IPS DF 6.9 (cell line): ENCODE data around the gene CYTH3.

ENCODE experiments used
- DNase-seq: peaks from one replicate; pipeline ENCODE4 v3.0.0-alpha.2; 2013; ENCODE audit warnings: low read depth, low spot score
- H3K27ac ChIP-seq: one replicate; pipeline ENCODE4 v1.5.1; 2013; ENCODE audit warnings: low read length, control low read depth
- H3K27me3 ChIP-seq: 2 replicates; pipeline ENCODE4 v1.6.1; 2013; ENCODE audit warnings: mild to moderate bottlenecking, low read length; ENCODE audit not compliant: control insufficient read depth, insufficient read depth
- H3K36me3 ChIP-seq: 2 replicates; pipeline ENCODE4 v1.6.1; 2013; ENCODE audit warnings: low read length; ENCODE audit not compliant: control insufficient read depth, insufficient read depth
- H3K4me1 ChIP-seq: 2 replicates; pipeline ENCODE4 v1.6.1; 2013; ENCODE audit warnings: low read length; ENCODE audit not compliant: control insufficient read depth, insufficient read depth
- H3K4me3 ChIP-seq: 2 replicates; pipeline ENCODE4 v1.5.1; 2013; ENCODE audit warnings: mild to moderate bottlenecking, low read length
- H3K9me3 ChIP-seq: 2 replicates; pipeline ENCODE4 v1.6.1; 2013; ENCODE audit warnings: low read length, inconsistent platforms; ENCODE audit not compliant: control insufficient read depth, insufficient read depth
- WGBS: extraction: QIAGEN DNeasy Blood & Tissue Kit; methylation state at CpG from one replicate; pipeline ENCODE4 v1.1.7; 2013; ENCODE audit warnings: mixed read lengths, missing lambda C conversion rate; ENCODE audit not compliant: insufficient read length, insufficient coverage; 5-methylcytosine and 5-hydroxymethylcytosine counted together

Gene CYTH3

DNA sequence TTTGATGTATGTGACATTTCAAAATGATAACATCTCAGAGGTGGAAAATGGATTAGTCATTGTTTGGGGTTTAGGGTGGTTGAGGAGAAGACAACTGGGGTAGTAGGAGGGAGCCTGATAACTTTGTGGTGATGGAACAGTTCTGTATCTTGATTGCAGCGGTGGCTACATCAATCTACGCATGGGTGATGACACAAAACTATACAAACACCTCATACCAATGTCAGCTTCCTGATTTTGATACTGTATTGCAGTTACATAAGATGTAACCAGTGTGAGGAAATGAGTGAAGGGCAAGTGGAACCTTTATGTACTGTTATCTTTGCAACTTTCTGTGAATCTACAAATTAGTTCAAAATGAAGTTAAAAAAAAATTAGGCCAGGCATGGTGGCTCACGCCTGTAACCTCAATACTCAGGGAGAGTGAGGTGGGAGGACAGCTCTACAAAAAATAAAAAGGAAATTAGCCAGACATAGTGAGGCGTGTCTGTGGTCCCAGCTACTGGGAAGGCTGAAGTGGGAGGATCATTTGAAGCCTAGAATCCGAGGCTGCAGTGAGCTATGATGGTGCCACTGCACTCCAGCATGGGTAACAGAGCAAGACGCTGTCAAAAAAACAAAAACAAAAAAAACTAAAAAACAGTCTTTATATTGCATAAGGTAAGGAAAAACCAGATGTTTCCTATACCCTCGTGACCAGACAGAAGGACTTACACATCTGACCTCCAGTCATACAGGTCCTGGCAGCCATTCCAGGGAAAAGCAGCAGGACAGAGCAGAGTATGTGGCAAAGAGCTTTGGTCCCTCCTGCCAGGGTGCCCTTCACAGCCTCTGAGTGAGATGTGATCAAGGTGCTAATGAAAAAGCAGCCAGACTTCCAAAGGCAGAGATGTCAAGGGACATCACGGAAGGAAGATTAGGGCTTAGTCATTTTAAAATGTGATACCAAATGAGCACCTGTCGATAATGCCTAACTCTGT lies 50.8 kb downstream of the CYTH3 start:
- Histone ChIP-seq H3K4me3 (no peak overlapping the region), H3K27ac (no peak overlapping the region), H3K27me3 (no peaks in the 10 kb centered on the region), H3K36me3 (no peaks in the 10 kb centered on the region), H3K4me1 (no peaks in the 10 kb centered on the region; the same call in 1 of the 2 replicates), H3K9me3 (no peaks in the 10 kb centered on the region)
- no CpG with 5 or more reads among the region's 9 CpGs for WGBS
- no peak for DNase-seq

DNA sequence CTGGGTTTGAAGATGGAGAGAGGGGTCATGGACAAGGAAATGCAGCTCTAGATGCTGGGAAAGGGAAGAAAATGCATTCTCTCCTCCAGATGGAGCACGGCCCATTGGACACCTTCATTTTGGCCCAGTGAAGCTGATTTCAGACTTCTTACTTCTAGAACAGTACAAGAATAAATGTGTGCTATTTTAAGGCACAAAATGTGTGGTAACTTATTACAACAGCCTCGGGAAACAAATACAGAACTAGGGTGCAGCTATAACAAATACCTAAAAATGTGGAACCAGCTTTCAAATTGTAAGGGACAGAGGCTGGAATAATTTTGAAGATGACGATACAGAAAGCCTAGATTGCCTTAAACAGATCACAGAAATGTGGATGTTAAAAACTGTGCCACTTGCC lies 54.1 kb downstream of the CYTH3 start:
- Histone ChIP-seq H3K4me3 (no peak overlapping the region), H3K36me3 (no peaks in the 10 kb centered on the region), H3K27ac (no peak overlapping the region), H3K27me3 (no peaks in the 10 kb centered on the region), H3K9me3 (no peaks in the 10 kb centered on the region), H3K4me1 (no peaks in the 10 kb centered on the region)
- DNase-seq: no peak
- no CpG with 5 or more reads among the region's 3 CpGs for WGBS

DNA sequence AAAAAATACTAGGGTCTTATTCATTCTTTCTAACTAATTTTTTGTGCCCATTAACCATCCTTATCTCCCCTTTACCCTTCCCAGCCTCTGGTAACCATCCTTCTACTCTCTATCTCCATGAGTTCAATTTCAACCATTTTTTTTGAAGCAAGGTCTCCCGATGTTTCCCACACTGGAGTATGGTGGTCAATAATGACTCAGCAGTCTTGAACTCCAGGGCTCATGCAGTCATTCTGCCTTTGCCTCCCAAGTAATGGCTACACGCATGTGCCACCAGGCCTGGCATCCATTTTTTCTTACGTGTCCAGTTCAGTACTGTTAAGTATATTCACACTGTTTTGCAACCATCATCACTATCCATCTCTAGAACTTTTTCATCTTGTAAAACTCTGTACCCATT lies 60.4 kb downstream of the CYTH3 start:
- no peak overlapping the region for H3K27ac ChIP-seq
- no peaks in the 10 kb centered on the region for H3K27me3 ChIP-seq
- no CpG with 5 or more reads among the region's 3 CpGs for WGBS

DNA sequence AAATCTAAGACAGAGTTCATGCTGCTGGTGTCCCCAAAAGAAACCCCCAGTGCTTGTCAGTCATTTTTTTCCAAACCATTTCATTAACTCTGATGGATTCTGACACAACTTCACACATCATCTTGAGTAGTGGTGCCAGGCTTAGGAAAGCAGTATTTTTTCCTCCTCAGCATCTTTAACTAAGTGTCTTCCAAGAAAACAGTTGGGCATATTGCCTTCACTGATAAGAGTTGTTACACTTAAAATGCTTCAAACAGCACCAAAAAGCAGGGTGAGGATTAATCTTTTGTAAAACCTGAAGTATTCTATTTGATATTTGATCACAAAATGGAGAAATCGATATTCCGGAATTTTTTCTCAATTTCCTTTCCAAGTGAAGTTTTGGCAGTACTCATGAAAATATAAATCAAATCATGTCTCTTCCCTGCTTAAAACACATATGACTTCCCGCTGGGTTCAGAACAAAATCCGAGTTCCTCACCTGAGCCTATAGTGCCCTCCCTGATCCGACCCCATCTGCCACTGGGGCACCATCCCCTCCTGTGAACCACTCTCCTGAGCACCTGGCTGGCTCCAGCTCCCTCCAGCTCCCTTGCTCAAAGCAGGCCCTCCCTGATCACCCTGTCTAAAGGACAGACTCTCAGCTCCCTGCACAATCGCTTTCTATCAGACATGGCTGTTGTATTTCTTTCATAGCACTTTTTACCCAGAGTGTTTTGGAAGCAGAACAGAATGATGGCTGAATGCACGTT lies 61.6 kb downstream of the CYTH3 start:
- no peak overlapping the region for H3K27ac ChIP-seq
- no peak for DNase-seq
- no peaks in the 10 kb centered on the region for H3K27me3 ChIP-seq
- H3K36me3 ChIP-seq: no peaks in the 10 kb centered on the region
- no peaks in the 10 kb centered on the region for H3K9me3 ChIP-seq
- no CpG with 5 or more reads among the region's 7 CpGs for whole genome bisulfite sequencing
- H3K4me1 ChIP-seq: no peaks in the 10 kb centered on the region
- H3K4me3 ChIP-seq: no peak overlapping the region

More for the DNA sequence above, 60.4 kb downstream of the CYTH3 start:
- no peak overlapping the region for H3K4me3 ChIP-seq
- no peak for DNase-seq
- no peaks in the 10 kb centered on the region for H3K9me3 ChIP-seq
- H3K36me3 ChIP-seq: no peaks in the 10 kb centered on the region
- H3K4me1 ChIP-seq: no peaks in the 10 kb centered on the region

DNA sequence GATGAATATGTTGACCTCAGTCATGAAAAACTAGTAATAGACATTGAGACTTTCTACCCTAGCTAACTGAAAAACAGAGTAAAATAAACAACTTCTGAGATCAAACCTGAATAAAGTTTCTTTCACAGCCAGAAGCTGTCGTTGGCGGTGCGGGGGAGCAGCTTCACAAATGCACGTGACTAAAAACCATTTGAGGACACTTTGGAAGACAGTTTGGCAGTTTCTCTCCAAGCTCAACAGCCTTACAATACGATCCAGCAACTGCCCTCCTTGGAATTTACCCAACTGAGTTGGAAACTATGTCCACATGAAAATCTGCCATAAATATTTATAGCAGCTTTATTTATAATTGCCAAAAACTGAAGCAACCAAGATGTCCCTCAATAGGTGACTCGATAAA lies 63.1 kb downstream of the CYTH3 start:
- H3K36me3 ChIP-seq: no peaks in the 10 kb centered on the region
- no peak for DNase-seq
- H3K4me3 ChIP-seq: no peak overlapping the region
- H3K4me1 ChIP-seq: no peaks in the 10 kb centered on the region
- WGBS: no CpG with 5 or more reads among the region's 6 CpGs
- H3K27me3 ChIP-seq: no peaks in the 10 kb centered on the region
- no peak overlapping the region for H3K27ac ChIP-seq
- no peaks in the 10 kb centered on the region for H3K9me3 ChIP-seq

DNA sequence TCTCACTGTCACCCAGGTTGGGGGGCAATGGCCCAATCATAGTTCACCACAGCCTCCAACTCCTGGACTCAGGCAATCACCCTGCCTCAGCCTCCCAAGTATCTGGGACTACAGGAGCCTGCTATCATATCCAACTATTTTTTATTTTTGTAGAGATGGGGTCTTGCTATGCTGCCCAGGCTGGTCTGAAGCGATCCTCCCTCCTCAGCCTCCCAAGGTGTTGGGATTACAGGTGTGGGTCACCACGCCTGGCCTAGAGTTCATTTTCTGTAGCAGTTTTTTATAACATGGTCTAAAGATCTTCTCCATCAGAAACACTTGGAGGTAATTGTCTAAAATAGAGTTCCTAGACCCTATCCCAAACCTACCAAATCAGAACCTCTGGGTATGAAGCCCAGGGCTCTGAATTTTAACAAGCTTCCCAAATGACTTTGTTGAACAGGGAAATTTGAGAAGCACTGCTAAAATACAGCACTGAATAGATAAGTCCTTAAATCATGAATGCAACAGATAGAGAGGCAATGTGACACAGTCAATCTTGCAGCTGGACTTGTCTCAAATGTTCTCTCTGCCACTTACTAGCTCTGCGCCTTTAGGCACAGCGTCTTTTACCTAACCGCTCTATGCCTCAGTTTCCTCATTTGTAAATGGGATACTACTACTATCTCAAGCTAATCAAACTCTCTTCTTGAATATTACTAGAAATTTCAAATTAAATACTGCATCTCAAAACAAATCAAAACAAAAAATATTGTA lies 63.7 kb downstream of the CYTH3 start:
- Histone ChIP-seq H3K36me3 (no peaks in the 10 kb centered on the region), H3K9me3 (no peaks in the 10 kb centered on the region), H3K4me3 (no peak overlapping the region), H3K27me3 (no peaks in the 10 kb centered on the region), H3K4me1 (no peaks in the 10 kb centered on the region), H3K27ac (no peak overlapping the region)
- no peak for DNase-seq
- no CpG with 5 or more reads among the region's 5 CpGs for WGBS

DNA sequence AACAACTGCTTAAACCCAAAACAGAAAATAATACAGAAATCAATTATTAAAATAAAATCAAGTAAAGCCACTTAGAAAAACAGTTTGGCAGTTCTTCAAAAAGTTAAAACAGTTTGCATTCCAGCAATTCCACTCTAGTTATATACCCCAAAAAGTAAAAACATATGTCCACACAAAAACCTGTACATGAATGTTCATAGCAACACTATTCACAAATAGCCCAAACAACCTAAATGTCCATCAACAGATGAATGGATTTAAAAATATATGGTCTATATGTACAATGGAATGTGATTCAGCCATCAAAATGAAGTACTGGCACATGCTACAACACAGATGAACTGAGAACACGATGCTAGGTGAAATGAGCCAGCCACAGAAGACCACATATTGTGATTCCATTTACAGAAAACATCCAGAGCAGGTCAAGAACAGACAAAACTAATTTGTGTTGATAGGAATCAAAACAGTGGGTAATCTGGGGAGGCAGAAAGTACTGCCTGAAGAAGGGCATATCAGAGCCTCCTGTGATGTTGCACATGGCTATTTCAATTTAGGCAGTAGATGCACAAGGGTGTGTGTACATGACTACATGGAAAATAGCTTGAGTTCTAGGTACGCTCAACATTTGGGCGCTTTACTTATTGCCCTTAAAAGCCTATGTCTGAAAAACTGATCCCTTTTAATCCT lies 66.3 kb downstream of the CYTH3 start:
- H3K4me1 ChIP-seq: no peaks in the 10 kb centered on the region
- H3K36me3 ChIP-seq: no peaks in the 10 kb centered on the region
- no CpG with 5 or more reads among the region's 3 CpGs for WGBS
- H3K9me3 ChIP-seq: no peaks in the 10 kb centered on the region
- H3K4me3 ChIP-seq: no peak overlapping the region
- DNase-seq: no peak
- H3K27me3 ChIP-seq: no peaks in the 10 kb centered on the region
- no peak overlapping the region for H3K27ac ChIP-seq

DNA sequence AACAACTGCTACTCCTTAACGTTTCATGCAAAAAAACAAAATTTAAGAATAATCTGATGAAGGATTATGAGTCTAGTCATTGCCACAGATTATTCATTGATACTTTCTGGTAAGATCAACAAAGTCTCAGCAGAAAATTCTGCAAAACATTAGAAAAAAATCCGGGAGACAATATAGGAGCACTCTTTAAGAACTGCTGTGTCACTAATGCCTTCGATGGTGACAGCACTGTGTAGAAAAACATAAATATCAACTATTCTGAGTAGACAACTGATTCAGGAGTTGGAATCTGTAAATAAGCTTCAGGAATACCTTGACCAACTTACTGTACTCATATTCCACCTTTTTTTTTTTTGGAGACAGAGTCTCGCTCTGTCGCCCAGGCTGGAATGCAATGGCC lies 69.0 kb downstream of the CYTH3 start:
- Histone ChIP-seq H3K36me3 (no peaks in the 10 kb centered on the region), H3K27me3 (no peaks in the 10 kb centered on the region), H3K27ac (no peak overlapping the region), H3K4me3 (no peak overlapping the region), H3K4me1 (no peaks in the 10 kb centered on the region), H3K9me3 (no peaks in the 10 kb centered on the region)
- WGBS: no CpG with 5 or more reads among the region's 5 CpGs
- DNase-seq: no peak

DNA sequence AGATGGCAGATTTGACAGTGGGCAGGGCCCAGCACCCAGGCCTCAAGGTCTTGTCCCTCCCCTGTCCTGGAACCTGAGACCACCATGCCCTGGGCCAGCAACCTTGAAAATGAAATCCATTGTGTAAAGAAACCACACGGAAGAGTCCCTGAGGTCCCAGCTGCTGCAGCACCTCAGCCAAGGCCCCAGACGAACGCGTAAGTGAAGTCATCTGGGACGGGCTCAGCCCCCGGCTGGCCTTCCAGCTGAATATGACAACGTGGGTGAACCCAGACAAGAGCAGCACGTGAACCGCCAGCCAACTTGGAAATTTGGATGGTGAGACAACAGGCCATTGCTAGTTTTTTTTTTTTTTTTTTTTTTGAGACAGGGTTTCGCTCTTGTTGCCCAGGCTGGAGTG lies 70.3 kb downstream of the CYTH3 start:
- Histone ChIP-seq H3K27me3 (no peaks in the 10 kb centered on the region), H3K4me3 (no peak overlapping the region), H3K27ac (no peak overlapping the region), H3K4me1 (no peaks in the 10 kb centered on the region), H3K36me3 (no peaks in the 10 kb centered on the region), H3K9me3 (no peaks in the 10 kb centered on the region)
- DNase-seq: no peak
- WGBS: no CpG with 5 or more reads among the region's 10 CpGs

DNA sequence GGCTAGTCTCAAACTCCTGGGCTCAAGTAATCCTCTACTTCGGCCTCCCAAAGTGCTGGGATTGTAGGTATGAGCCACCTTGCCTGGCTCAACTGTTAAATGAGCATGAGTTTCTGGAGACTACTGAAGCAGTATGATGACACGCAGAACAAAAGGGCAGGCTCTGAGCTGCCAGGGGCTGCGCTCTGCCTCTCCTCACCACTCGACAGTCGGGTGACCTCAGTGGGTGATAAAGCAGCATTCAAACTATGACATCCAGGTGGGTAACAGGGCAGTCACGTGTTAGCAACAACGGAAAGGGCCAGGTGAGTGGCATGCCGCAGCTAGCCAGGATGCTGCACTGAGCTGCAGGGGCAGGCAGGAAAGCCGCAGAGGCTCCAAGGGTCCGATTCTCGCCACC lies 71.5 kb downstream of the CYTH3 start:
- no peak overlapping the region for H3K4me3 ChIP-seq
- no peak overlapping the region for H3K27ac ChIP-seq
- no peaks in the 10 kb centered on the region for H3K9me3 ChIP-seq
- no peaks in the 10 kb centered on the region for H3K4me1 ChIP-seq
- WGBS: no CpG with 5 or more reads among the region's 11 CpGs
- DNase-seq: no peak
- no peaks in the 10 kb centered on the region for H3K36me3 ChIP-seq
- H3K27me3 ChIP-seq: no peaks in the 10 kb centered on the region
